NCI-H345 treated with DMSO at 0.1 percent for 48 hours (cell line): ENCODE results near the gene MRPS23.

Experiments used
- DNase-seq: peaks from one replicate; lab custom pipeline; 2025; ENCODE audit not compliant: unreplicated experiment; lab: John Stamatoyannopoulos, UW

The MRPS23 gene

DNA sequence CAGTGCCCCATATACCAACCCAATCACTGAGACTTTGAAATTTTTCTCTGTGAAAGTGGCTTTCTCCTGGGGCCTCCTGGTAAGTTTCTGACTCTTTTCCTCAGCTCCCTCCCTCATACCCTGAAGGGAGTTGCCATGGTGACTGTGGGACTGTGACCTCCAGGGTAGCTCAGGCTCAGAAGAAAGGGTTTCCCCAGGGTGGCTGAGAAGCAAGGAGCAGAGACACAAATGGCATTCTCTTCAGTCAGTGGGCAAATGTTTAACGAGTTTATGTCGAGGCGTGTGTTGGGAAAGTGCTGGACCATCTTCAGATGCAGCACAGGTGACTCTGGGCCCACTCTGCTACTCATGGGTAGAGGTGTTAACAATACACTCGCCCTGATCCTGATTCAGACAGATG, 46.8 kb downstream of the MRPS23 start:
- DNase-seq: no peak

DNA sequence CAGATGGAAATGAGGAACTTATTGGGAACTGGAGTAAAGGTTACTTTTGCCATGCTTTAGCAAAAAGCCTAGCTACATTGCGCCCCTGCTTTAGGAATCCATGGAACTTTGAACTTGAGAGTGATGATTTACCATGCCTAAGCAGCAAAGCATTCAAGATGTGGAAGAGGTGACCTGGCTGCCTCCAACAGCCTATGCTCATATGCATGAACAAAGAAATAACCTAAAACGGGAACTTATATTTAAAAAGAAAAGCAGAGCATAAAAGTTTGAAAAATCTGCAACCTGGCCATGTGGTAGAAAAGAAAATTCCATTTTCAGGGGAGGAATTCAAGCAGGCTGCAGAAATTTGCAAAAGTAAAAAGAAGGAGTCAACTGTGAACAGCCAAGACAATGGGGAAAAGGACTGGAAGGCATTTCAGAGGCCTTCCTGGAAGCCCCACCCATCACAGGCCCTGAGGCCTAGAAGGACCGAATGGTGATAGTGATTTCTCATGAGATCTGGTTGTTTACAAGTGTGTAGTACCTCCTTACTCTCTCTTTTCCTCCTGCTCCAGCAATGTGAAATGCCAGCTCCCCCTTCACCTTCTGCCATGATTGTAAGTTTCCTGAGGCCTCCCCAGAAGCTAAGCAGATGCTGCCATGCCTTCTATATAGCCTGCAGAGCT, 48.7 kb downstream of the MRPS23 start:
- no peak for DNase-seq

DNA sequence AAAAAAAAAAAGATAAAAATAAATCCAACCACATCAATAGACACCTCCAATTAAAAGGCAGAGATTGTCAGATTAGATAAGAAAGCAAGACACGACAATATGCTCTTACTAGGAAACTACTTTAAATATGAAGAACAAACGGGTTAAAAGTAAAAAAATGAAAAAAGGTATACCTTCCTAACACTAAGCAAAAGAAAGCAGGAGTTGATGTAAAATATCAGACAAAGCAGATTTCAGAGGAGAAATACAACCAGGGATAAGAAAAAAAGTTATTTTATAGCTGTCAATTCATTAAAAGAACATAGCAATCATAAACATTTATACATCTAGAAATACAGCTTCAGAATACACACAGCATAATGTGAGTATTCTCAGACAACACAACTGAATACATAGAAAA, 55.0 kb downstream of the MRPS23 start:
- no peak for DNase-seq

DNA sequence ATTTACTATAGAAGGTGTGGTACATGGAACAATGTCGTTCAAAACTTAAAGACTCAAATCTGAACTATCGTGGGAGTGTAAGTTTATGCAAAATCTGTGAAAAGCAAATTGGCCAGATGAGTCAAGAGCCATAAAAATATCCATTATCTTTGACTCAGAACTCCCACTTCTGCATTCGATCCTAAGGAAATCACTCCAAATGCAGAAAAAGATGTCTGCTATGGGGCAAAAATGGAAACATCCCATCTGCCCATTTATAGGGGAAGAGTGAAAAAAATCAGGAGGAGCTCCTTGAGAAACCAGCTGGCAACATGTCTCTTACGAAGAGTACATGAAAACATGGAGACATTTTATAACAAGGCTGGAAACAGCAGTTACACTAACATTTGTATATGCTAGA, 61.1 kb downstream of the MRPS23 start:
- no peak for DNase-seq

DNA sequence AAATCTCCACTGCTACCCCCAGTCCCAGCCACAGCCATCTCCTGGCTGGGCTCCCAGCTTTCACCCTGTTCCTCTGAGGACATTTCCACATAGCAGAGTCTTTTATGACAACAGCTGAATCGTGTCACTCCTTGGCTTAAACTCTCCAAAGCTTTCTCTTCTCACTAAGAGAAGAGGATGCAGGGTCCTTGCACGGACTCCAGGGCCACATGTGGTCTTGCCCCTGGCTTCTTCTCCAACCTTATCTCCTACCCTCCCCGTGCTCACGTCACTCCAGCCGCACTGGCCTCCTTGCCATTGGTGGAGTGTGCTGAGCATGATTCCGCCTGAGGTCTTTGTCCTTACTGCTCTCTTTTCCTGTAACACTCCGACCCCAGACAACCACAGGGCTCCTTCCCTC, 64.8 kb downstream of the MRPS23 start:
- DNase-seq: no peak
